Measurements from ENCODE around the gene IGF2R. TPM values are rescaled to one million over a fixed set of nuclear protein-coding genes. Genes with fewer than 3 reads are reported as not detected.

The IGF2R gene
- total RNA-seq, 1 donor from 2014 or later = 247 TPM

- Mint-ChIP-seq H3K9me3 (ENCODE audit: low read depth) (no peaks in the 10 kb centered on the region), H3K4me1 (ENCODE audit: low read depth) (peaks cover 60% of the 10 kb centered on the region), H3K27ac (ENCODE audit: unreplicated experiment) (peak overlapping the region; percentile 54), H3K27me3 (ENCODE audit: low read depth) (no peaks in the 10 kb centered on the region), H3K4me3 (ENCODE audit: unreplicated experiment) (peak overlapping the region; percentile 40), H3K36me3 (ENCODE audit: low read depth) (peaks cover 3% of the 10 kb centered on the region)
- TF ChIP-seq, protein P1, sequence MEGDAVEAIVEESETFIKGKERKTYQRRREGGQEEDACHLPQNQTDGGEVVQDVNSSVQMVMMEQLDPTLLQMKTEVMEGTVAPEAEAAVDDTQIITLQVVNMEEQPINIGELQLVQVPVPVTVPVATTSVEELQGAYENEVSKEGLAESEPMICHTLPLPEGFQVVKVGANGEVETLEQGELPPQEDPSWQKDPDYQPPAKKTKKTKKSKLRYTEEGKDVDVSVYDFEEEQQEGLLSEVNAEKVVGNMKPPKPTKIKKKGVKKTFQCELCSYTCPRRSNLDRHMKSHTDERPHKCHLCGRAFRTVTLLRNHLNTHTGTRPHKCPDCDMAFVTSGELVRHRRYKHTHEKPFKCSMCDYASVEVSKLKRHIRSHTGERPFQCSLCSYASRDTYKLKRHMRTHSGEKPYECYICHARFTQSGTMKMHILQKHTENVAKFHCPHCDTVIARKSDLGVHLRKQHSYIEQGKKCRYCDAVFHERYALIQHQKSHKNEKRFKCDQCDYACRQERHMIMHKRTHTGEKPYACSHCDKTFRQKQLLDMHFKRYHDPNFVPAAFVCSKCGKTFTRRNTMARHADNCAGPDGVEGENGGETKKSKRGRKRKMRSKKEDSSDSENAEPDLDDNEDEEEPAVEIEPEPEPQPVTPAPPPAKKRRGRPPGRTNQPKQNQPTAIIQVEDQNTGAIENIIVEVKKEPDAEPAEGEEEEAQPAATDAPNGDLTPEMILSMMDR (IDR thresholded peaks at IDR 0.05) = no peak
- DNase-seq (ENCODE audit: low spot score) = no peak
Observed at GRCh38 chr6:159971341-159972178, 2.7 kb downstream of the IGF2R start.

GRCh38 chr6:159972506-159973268, 3.8 kb downstream of the IGF2R start:
- no peaks in the 10 kb centered on the region for H3K27me3 Mint-ChIP-seq (ENCODE audit: low read depth)
- no peaks in the 10 kb centered on the region for H3K9me3 Mint-ChIP-seq (ENCODE audit: low read depth)
- H3K4me3 Mint-ChIP-seq (ENCODE audit: unreplicated experiment) = no peak overlapping the region
- peaks cover 70% of the 10 kb centered on the region for H3K4me1 Mint-ChIP-seq (ENCODE audit: low read depth)
- TF ChIP-seq, protein P1 (IDR thresholded peaks at IDR 0.05) = no peak
- peaks cover 3% of the 10 kb centered on the region for H3K36me3 Mint-ChIP-seq (ENCODE audit: low read depth)
- no peak for DNase-seq (ENCODE audit: low spot score)
- H3K27ac Mint-ChIP-seq (ENCODE audit: unreplicated experiment) = peak overlapping the region; percentile 34

DNA sequence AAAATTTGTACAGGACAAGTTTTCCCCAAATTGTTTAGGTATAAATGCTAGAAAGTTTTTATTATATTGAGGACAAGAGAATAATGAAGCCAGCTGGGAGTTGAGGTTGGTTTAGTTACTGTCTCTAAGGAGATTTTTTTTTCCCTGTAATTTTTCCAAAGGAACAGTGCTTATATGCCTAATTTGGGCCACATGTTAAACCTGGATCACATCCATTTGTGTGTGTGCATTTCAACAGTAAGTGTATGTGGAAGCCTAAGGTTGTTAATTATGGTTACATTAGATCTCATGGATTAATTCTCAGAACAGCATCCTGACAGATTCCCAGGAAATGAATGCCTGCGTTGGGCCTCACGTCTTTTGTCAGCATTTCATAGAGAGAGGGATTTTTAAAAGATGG, 4.5 kb downstream of the IGF2R start:
- no peak for DNase-seq (ENCODE audit: low spot score)
- H3K4me3 Mint-ChIP-seq (ENCODE audit: unreplicated experiment) = no peak overlapping the region

DNA sequence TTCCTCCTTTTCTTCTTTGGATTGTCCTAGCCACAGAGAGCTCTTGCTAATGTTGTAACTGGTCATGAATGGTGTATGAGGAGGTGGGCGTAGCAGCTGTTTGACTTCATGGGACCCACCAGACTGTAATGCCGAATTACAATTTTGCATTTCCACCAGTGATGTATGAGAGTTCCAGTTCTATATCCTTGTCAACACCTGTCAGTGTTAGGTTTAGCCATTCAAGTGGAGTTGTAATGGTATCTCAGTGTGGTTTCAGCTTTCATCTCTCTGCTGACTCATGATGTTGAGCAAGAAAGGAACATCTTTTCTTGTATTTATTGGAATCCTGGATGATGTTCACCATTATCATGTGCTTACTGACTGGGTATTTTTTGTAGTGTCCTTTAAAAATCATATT, 5.1 kb downstream of the IGF2R start:
- no peak overlapping the region for H3K4me3 Mint-ChIP-seq (ENCODE audit: unreplicated experiment)
- no peak for DNase-seq (ENCODE audit: low spot score)
- H3K27me3 Mint-ChIP-seq (ENCODE audit: low read depth) = no peaks in the 10 kb centered on the region
- TF ChIP-seq, protein P1 (IDR thresholded peaks at IDR 0.05) = no peak
- peaks cover 78% of the 10 kb centered on the region for H3K4me1 Mint-ChIP-seq (ENCODE audit: low read depth)
- H3K9me3 Mint-ChIP-seq (ENCODE audit: low read depth) = no peaks in the 10 kb centered on the region
- peak overlapping the region; percentile 41 for H3K27ac Mint-ChIP-seq (ENCODE audit: unreplicated experiment)
- H3K36me3 Mint-ChIP-seq (ENCODE audit: low read depth) = peaks cover 3% of the 10 kb centered on the region

More for the DNA sequence above, 4.5 kb downstream of the IGF2R start:
- Mint-ChIP-seq H3K9me3 (ENCODE audit: low read depth) (no peaks in the 10 kb centered on the region), H3K36me3 (ENCODE audit: low read depth) (peaks cover 3% of the 10 kb centered on the region), H3K4me1 (ENCODE audit: low read depth) (peaks cover 74% of the 10 kb centered on the region), H3K27ac (ENCODE audit: unreplicated experiment) (peak overlapping the region; percentile 41), H3K27me3 (ENCODE audit: low read depth) (no peaks in the 10 kb centered on the region)
- TF ChIP-seq, protein P1 (IDR thresholded peaks at IDR 0.05) = no peak

DNA sequence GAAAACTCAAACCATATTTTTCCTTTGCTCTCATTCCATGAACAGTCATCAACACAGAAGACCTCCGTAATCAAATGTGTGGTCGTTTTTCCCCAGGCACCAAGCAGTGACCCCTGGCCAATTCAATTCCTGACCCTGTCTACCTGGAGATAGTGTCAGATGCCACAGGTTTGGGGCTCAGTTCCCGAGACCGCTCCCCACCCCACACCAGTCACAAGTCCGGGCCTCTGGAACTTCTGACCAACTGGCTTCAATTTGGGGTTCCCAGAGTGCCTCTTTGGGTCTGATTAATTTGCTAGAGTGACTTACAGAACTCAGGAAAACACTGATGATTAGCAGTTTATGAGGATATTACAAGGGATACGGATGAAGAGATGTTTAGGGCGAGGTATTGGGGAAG, 6.0 kb downstream of the IGF2R start:
- TF ChIP-seq, protein P1 (IDR thresholded peaks at IDR 0.05) = no peak
- Mint-ChIP-seq H3K36me3 (ENCODE audit: low read depth) (peaks cover 1% of the 10 kb centered on the region), H3K9me3 (ENCODE audit: low read depth) (no peaks in the 10 kb centered on the region), H3K27ac (ENCODE audit: unreplicated experiment) (peak overlapping the region; percentile 41), H3K27me3 (ENCODE audit: low read depth) (no peaks in the 10 kb centered on the region), H3K4me3 (ENCODE audit: unreplicated experiment) (no peak overlapping the region), H3K4me1 (ENCODE audit: low read depth) (peaks cover 87% of the 10 kb centered on the region)
- DNase-seq (ENCODE audit: low spot score) = no peak

Measured in chondrocyte (in vitro differentiated cells).